ENCODE measurements around the gene PARVB.

The PARVB gene

DNA sequence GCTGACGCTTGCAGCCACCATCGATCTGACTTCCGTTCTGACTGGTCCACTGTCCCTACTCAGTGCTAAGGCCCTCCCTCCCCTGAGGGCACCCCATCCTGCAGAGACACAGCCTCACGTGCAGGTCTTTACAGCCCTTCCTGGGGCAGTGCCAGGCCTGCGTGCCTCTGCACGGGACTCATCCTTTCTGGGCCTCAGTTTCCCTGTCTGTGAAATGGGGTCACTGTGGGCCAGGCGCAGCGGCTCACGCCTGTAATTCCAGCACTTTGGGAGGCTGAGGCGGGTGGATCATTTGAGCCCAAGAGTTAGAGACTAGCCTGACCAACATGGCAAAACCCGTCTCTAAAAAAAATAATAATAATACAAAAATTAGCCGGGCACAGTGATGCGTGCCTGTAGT is 138.9 kb downstream of the PARVB start:
- TF ChIP-seq, protein P1, sequence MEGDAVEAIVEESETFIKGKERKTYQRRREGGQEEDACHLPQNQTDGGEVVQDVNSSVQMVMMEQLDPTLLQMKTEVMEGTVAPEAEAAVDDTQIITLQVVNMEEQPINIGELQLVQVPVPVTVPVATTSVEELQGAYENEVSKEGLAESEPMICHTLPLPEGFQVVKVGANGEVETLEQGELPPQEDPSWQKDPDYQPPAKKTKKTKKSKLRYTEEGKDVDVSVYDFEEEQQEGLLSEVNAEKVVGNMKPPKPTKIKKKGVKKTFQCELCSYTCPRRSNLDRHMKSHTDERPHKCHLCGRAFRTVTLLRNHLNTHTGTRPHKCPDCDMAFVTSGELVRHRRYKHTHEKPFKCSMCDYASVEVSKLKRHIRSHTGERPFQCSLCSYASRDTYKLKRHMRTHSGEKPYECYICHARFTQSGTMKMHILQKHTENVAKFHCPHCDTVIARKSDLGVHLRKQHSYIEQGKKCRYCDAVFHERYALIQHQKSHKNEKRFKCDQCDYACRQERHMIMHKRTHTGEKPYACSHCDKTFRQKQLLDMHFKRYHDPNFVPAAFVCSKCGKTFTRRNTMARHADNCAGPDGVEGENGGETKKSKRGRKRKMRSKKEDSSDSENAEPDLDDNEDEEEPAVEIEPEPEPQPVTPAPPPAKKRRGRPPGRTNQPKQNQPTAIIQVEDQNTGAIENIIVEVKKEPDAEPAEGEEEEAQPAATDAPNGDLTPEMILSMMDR (IDR thresholded peaks at IDR 0.05; ENCODE audit: low read length, missing control alignments): no peak
- no peak for DNase-seq (ENCODE audit: low read depth)
- no peak overlapping the region for H3K4me3 ChIP-seq (replicated peaks; ENCODE audit: low read depth, low read length)

GRCh38 chr22:44163536-44163935 is 139.4 kb downstream of the PARVB start:
- no peak for DNase-seq (ENCODE audit: low read depth)
- TF ChIP-seq, protein P1 (IDR thresholded peaks at IDR 0.05; ENCODE audit: low read length, missing control alignments): no peak
- H3K4me3 ChIP-seq (replicated peaks; ENCODE audit: low read depth, low read length): no peak overlapping the region

DNA sequence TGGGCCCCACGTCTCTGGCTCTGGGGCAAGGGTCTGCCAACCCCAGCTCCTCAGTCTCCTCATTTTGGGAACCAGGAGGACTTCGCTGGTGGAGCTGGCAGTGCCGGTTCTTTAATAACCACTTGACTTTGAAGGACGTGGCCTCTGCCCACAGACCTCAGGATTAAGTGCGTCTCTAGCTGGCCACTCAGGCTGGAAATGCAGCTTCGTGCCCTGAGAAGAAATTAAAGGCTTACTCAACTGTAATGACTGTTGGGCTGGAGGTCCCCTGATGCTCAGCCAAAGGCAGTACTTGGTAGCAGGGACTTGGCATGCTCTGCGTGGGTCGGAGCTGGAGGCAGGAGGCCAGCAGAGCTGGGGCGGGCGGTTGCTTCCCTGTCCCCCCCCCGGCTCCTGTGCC is 139.9 kb downstream of the PARVB start:
- DNase-seq (ENCODE audit: low read depth): no peak
- TF ChIP-seq, protein P1 (IDR thresholded peaks at IDR 0.05; ENCODE audit: low read length, missing control alignments): no peak
- H3K4me3 ChIP-seq (replicated peaks; ENCODE audit: low read depth, low read length): no peak overlapping the region

- DNase-seq (ENCODE audit: low read depth): no peak
- TF ChIP-seq, protein P1 (IDR thresholded peaks at IDR 0.05; ENCODE audit: low read length, missing control alignments): no peak
- no peak overlapping the region for H3K4me3 ChIP-seq (replicated peaks; ENCODE audit: low read depth, low read length)
Measured at GRCh38 chr22:44165286-44165874, 141.3 kb downstream of the PARVB start.

GRCh38 chr22:44166498-44167276 is 142.6 kb downstream of the PARVB start:
- H3K4me3 ChIP-seq (replicated peaks; ENCODE audit: low read depth, low read length): no peak overlapping the region
- TF ChIP-seq, protein P1 (IDR thresholded peaks at IDR 0.05; ENCODE audit: low read length, missing control alignments): no peak
- no peak for DNase-seq (ENCODE audit: low read depth)

DNA sequence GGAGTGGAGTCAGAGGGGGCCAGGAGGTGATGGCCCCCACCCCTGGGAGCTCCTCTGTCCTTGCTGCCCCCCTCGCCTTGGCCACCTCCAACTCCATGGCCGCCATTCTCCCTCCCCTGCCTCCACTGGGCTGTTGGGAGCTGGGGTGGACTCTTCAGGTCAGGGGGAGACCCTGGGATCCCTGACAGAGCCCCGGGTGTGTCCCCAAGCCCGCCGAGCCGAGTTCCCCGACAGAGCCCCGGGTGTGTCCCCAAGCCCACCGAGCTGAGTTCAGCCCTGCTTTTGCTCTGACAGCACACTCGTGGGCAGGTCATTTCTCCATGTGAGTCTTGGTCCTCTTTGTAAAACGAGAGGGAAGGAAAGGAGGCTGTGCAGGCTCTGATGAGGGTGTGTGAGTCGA is 143.4 kb downstream of the PARVB start:
- H3K4me3 ChIP-seq (replicated peaks; ENCODE audit: low read depth, low read length): no peak overlapping the region
- DNase-seq (ENCODE audit: low read depth): no peak
- TF ChIP-seq, protein P1 (IDR thresholded peaks at IDR 0.05; ENCODE audit: low read length, missing control alignments): no peak

Measured in fibroblast of pulmonary artery (primary cell).